Skeletal muscle tissue (tissue), 4 donors: ENCODE data around the gene CADPS. TPM values are rescaled to one million over a fixed set of nuclear protein-coding genes. Genes with fewer than 3 reads are reported as not detected.

Source experiments
- H3K27ac ChIP-seq: one replicate; pipeline ENCODE4 v1.7.0; 2013; ENCODE audit warnings: mild to moderate bottlenecking, low read depth, low read length, inconsistent platforms
- H3K27me3 ChIP-seq, 3 donors: one replicate each; pipeline ENCODE4 v1.7.0; 2013; ENCODE audit warnings: low read length in 3 of 3; ENCODE audit not compliant: control insufficient read depth in 3 of 3, insufficient read depth in 3 of 3
- H3K36me3 ChIP-seq, 3 donors: one replicate each; pipeline ENCODE4 v1.7.0; 2013; ENCODE audit warnings: low read length in 3 of 3; ENCODE audit not compliant: control insufficient read depth in 3 of 3, insufficient read depth in 3 of 3
- H3K4me1 ChIP-seq, 3 donors: one replicate each; pipeline ENCODE4 v1.7.0; 2013; ENCODE audit warnings: low read length in 3 of 3, mild to moderate bottlenecking in 3 of 3; ENCODE audit not compliant: control insufficient read depth in 3 of 3, insufficient read depth in 3 of 3
- H3K4me3 ChIP-seq, 3 donors: one replicate each; pipeline ENCODE4 v1.7.0; 2013; ENCODE audit warnings: low read length in 3 of 3
- H3K9ac ChIP-seq, 3 donors: one replicate each; pipeline ENCODE4 v1.7.0; 2013; ENCODE audit warnings: low read length in 3 of 3, mild to moderate bottlenecking in 3 of 3, moderate library complexity in 2 of 3, low read depth in 1 of 3
- H3K9me3 ChIP-seq, 3 donors: one replicate each; pipeline ENCODE4 v1.7.0; 2013; ENCODE audit warnings: low read length in 3 of 3; ENCODE audit not compliant: control insufficient read depth in 3 of 3
- total RNA-seq: library from RNA; depleted of rRNA; stranded (reverse); fragments of >200 nt; gene quantifications from one replicate; pipeline ENCODE4 v1.2.3, GENCODE V29; 2014
- donor health status: Osteomylitis.

CADPS gene
- total RNA-seq, 1 donor from 2014 or later = 1.0 TPM

DNA sequence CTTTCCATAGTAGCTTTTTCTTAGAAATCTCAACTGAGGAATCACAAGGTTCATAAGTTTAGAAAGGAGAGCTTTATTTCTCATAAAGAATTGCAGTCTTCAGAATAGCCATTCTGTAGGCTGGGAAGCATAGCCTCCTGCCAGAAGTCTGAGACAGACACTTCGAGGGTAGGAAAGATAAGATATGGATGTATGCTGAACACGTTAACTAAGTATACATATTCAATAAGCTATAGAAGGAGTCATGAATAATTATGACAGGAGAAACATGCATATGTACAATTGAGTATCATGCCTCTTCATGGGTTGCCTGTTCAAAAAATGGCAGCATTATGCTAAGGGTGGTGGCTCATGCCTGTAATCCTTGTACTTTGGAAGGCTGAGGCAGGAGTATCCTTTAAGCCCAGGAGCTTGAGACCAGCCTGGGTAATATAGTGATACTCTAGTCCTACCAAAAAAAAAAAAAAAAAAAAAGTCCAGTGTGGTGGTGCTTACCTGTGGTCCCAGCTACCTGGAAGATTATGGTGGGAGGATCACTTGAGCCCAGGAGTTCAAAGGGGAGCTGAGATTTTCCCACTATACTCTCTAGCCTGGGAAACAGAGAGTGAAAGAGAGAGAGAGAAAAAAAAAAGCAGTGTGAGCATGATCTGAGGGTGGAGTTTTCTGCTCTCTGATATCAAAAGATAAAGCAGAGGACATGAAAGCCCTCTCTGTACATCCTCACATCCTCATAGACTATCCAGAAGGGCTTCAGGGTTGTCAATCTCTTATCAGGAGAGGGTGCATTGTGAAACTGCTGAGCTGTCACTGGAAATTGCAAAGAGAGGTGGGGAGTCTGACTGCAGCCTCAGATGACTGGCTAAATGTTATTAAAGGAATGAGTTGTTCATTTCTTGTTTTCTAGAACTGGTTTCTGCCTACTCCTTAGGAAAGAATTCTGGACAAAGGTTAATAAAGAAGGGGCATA lies 23.6 kb upstream of the CADPS start:
- no peak overlapping the region for H3K4me3 ChIP-seq
- H3K27ac ChIP-seq = no peak overlapping the region
- no peaks in the 10 kb centered on the region for H3K4me1 ChIP-seq
- no peaks in the 10 kb centered on the region for H3K27me3 ChIP-seq
- H3K9me3 ChIP-seq = no peaks in the 10 kb centered on the region
- H3K36me3 ChIP-seq = no peaks in the 10 kb centered on the region
- H3K9ac ChIP-seq = no peak overlapping the region

DNA sequence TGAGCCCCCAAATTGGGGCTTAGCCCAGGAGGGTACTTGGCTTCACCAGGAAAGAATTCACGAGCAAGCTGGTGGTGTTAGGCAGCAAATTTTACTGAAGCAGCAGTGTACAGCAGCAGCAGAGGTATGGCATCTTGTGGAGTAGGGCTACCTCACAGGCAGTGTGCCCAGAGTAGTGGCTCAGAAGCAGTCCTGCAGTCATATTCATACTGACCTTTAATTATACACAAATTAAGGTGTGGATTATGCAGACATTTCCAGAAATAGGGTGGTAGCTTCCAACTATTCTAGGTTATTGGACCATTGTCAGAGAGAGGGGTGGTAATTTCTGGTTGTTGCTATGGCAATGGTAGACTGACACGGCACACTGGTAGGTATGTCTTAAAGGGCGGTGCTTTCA lies 20.7 kb upstream of the CADPS start:
- Histone ChIP-seq H3K9me3 (no peaks in the 10 kb centered on the region), H3K36me3 (no peaks in the 10 kb centered on the region), H3K9ac (no peak overlapping the region), H3K4me3 (no peak overlapping the region), H3K27me3 (no peaks in the 10 kb centered on the region), H3K4me1 (no peaks in the 10 kb centered on the region), H3K27ac (no peak overlapping the region)

DNA sequence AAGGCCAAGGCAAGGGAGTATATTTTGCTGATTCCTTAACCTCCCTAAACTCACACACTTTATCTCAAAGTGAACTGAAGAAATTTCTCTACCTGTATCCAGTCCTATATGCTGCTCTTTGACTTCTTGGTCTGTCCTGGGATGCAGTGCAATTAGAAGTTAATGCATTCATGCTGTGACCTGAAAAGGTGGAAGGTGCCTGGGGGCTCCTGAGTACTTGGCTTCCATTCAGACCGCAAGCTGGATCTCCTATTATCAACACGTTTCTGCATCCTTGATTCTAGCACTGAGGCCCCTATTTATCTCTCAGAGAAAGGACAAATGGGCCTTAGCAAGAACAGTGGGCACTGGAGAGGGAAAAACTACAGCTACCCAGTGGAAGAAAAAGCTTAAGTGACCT lies 17.7 kb upstream of the CADPS start:
- no peaks in the 10 kb centered on the region for H3K9me3 ChIP-seq
- H3K4me1 ChIP-seq = peaks cover 0 to 3% (median 0%) of the 10 kb centered on the region in 3 donors
- no peaks in the 10 kb centered on the region for H3K36me3 ChIP-seq
- H3K27ac ChIP-seq = no peak overlapping the region
- no peak overlapping the region for H3K9ac ChIP-seq
- H3K4me3 ChIP-seq = no peak overlapping the region
- H3K27me3 ChIP-seq = no peaks in the 10 kb centered on the region

DNA sequence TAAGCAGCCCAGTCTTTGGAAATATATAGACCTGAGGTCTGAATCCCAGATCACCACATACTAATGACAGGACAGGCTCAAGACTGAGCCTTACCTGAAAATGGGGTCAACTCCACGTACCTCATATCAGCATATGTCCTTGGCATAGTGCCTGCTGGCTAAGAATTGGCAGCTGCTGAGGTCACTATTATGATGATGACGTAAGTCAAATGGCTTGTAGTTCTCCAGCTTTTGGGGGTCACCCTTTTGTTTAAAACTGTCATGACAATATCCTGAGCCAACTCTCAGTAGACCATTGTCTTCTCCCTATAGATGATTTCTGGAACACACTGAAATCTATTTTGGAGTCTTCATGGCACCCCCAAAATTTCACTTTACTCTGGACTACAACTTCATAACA lies 16.8 kb upstream of the CADPS start:
- H3K27ac ChIP-seq = no peak overlapping the region
- no peaks in the 10 kb centered on the region for H3K36me3 ChIP-seq
- no peak overlapping the region for H3K4me3 ChIP-seq
- no peaks in the 10 kb centered on the region for H3K27me3 ChIP-seq
- H3K9me3 ChIP-seq = no peaks in the 10 kb centered on the region
- no peak overlapping the region for H3K9ac ChIP-seq
- H3K4me1 ChIP-seq = peaks cover 0 to 3% (median 0%) of the 10 kb centered on the region in 3 donors

DNA sequence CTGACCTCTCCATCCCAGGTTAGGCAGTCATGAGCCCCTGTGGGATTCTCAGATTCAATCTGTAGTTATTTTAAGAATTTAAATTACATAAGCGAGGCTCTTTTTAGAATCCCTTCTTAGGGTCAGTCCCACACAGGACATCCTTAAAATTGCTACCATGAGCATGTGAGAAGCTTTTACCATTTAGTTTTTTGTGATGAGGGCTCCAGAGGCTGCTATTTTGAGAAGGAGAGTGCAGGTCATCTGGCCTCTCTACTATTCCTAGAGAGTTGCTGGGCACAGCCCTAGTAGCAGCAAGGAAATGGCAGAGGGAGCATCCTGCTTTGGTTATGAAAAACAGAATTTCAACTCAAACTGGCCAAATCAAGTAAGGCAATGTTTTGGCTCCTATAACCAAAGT lies 13.6 kb upstream of the CADPS start:
- H3K36me3 ChIP-seq = no peaks in the 10 kb centered on the region
- no peaks in the 10 kb centered on the region for H3K27me3 ChIP-seq
- no peak overlapping the region for H3K27ac ChIP-seq
- no peak overlapping the region for H3K9ac ChIP-seq
- H3K9me3 ChIP-seq = no peaks in the 10 kb centered on the region
- peaks cover 0 to 3% (median 0%) of the 10 kb centered on the region in 3 donors for H3K4me1 ChIP-seq
- no peak overlapping the region for H3K4me3 ChIP-seq

DNA sequence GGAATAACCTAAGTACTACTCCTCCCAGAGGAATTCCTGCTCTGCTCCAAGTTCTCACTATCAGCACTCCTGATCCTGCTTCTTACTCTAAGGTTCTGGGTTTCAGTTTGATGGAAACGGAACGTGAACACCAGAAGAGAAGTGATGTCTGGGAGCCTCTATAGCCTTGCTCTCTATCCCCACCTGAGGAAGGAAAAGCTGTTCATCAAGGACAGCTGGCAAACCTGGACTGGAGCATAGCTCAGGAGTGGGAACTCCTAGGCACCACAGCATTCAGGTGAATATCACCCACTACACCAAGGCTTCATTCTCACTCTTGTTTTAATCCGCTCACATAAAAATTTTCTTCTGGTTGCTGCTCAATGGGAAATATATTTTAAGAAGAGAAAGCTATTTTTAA lies 13.0 kb upstream of the CADPS start:
- Histone ChIP-seq H3K4me1 (peaks cover 0 to 3% (median 0%) of the 10 kb centered on the region in 3 donors), H3K36me3 (no peaks in the 10 kb centered on the region), H3K27ac (no peak overlapping the region), H3K9ac (no peak overlapping the region), H3K27me3 (no peaks in the 10 kb centered on the region), H3K9me3 (no peaks in the 10 kb centered on the region), H3K4me3 (no peak overlapping the region)

DNA sequence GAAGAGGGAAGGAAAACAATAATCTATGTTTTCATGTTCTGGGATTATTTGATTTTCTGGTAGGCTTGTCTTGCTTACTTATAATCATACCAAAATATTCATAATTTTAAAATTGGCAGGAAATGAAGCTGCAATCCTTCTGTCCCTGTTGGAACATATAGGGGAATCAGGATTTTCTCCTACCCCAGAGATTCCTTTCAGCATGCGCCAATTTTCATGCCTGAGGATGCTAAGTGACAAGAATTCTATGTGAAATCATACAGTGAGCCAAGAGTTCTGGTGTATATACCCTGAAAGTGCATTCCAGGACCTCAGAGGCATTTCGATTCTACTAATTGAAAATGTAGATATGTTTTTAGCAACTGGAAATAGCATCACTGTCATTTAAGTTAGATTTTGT lies 9.9 kb upstream of the CADPS start:
- Histone ChIP-seq H3K27me3 (no peaks in the 10 kb centered on the region), H3K27ac (no peak overlapping the region), H3K4me3 (no peak overlapping the region), H3K36me3 (no peaks in the 10 kb centered on the region), H3K4me1 (peaks cover 0 to 3% (median 0%) of the 10 kb centered on the region in 3 donors), H3K9me3 (no peaks in the 10 kb centered on the region), H3K9ac (no peak overlapping the region)

DNA sequence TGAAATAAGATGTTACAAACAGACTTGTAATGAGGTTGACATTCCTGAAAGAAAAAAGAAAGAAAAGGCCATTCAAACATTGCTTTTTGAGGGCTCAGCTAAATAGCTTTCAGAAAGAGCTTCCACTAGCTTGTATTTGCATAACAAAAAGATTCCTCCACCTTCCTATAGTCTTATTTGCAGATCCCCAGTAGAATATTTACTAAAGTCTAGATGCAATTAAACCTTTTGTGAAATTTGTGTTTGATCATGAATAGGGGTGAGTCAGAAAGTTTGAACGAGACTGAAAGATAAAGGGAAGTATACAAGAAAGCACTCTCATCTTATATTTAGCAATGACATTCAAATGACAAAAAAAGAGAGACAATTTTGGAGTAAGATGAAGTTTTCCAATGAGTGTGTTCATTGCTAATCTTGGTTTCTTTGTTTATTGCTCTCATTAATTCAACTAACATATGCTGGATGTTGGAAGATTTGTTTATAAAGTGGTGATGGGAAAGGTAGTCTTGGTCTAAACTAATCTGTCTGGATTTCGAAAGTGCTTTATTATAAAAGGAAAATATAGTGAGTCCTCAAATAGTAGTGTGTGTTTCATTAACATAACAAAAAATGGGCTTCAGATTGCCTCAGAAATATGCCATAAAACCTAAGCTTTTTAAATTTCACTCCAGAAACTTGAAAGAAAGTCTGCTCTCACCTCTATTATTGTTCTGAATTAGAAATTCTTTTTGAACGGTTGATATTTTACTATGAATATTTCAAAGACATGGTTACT lies 9.1 kb upstream of the CADPS start:
- Histone ChIP-seq H3K36me3 (no peaks in the 10 kb centered on the region), H3K27me3 (no peaks in the 10 kb centered on the region)

DNA sequence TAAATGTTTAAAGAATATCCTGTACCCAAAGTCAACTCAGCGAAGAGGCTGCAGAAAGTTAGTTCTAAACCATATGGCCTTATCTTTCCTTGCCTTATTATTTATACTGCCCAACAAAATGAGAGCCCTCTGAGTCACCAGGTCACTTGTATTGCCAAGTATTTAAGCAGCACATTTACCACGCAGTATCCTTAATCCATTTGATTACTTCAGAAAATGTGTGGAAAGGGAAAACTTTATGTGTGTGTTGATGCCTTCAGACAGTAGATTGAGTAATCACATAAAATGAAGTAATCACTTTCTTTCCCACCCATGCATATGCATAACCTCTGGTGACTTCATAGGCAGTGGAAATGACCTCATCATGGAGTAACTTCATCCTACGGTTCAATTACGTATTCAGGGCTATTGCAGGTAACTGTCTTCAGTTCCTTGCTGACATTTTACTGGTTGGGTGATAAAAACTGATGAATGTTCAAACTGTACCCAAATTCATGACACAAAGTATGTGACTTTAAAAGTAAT lies 7.5 kb upstream of the CADPS start:
- Histone ChIP-seq H3K36me3 (no peaks in the 10 kb centered on the region), H3K9ac (no peak overlapping the region), H3K4me3 (no peak overlapping the region), H3K4me1 (no peaks in the 10 kb centered on the region), H3K27ac (no peak overlapping the region), H3K27me3 (no peaks in the 10 kb centered on the region), H3K9me3 (no peaks in the 10 kb centered on the region)

More for the DNA sequence above, 9.1 kb upstream of the CADPS start:
- no peak overlapping the region for H3K27ac ChIP-seq
- H3K9me3 ChIP-seq = no peaks in the 10 kb centered on the region
- H3K4me1 ChIP-seq = peaks cover 0 to 3% (median 0%) of the 10 kb centered on the region in 3 donors
- no peak overlapping the region for H3K4me3 ChIP-seq
- H3K9ac ChIP-seq = no peak overlapping the region

DNA sequence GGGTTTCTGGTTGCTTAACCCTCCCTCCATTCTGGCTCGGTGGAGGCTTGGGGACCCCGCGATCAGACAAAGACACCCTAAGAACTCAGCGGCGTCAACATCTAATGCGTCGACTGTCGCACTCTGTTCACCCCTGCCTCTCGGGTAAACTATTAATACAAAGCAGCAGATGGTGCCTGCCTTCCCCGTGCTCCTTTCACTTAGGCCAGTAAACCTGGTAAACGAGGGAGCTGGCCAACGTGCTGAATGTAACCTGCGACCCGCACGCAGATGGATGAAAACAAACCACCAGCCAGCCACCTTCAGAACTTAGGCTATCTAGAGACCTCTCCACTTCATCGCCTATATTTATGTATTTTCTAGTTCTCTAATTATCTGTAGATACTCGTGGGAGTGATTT lies 848 bp upstream of the CADPS start:
- Histone ChIP-seq H3K4me3 (no peak overlapping the region), H3K27me3 (peaks cover 22 to 31% (median 30%) of the 10 kb centered on the region in 3 donors)

More for the DNA sequence above, 848 bp upstream of the CADPS start:
- Histone ChIP-seq H3K4me1 (peaks cover 2 to 10% (median 5%) of the 10 kb centered on the region in 3 donors), H3K27ac (no peak overlapping the region), H3K9ac (no peak overlapping the region), H3K36me3 (no peaks in the 10 kb centered on the region), H3K9me3 (peaks cover 0 to 2% (median 2%) of the 10 kb centered on the region in 3 donors)
